Measurements from ENCODE around the gene SKOR1.

SKOR1 gene

GRCh38 chr15:67801926-67802914 lies 23.1 kb upstream of the SKOR1 start:
- TF ChIP-seq REST (IDR thresholded peaks at IDR 0.05; ENCODE audit: insufficient replicate concordance, low read depth) (no peak), POLR2AphosphoS5 (IDR thresholded peaks at IDR 0.05; ENCODE audit: low read depth) (no peak), GABPA (IDR thresholded peaks at IDR 0.05; ENCODE audit: low read depth) (no peak), SPI1 (IDR thresholded peaks at IDR 0.05; ENCODE audit: borderline replicate concordance, low read depth) (no peak), CTCF (IDR thresholded peaks at IDR 0.05; ENCODE audit: insufficient read depth, low read length) (no peak)
- Histone ChIP-seq H3K4me3 (replicated peaks; ENCODE audit: insufficient read depth, low read length) (no peak overlapping the region), H3K27ac (replicated peaks) (no peak overlapping the region), H3K27me3 (ENCODE audit: insufficient read depth, poor library complexity, severe bottlenecking) (no peaks in the 10 kb centered on the region)
- DNase-seq (ENCODE audit: low read depth in 1 of 2, low spot score in 1 of 2), result no peak

GRCh38 chr15:67803299-67803698 lies 22.0 kb upstream of the SKOR1 start:
- no peaks in the 10 kb centered on the region for H3K27me3 ChIP-seq (ENCODE audit: insufficient read depth, poor library complexity, severe bottlenecking)
- no peak for DNase-seq (ENCODE audit: low read depth in 1 of 2, low spot score in 1 of 2)
- TF ChIP-seq GABPA (IDR thresholded peaks at IDR 0.05; ENCODE audit: low read depth), result no peak
- no peak for TF ChIP-seq CTCF (IDR thresholded peaks at IDR 0.05; ENCODE audit: insufficient read depth, low read length)
- no peak for TF ChIP-seq SPI1 (IDR thresholded peaks at IDR 0.05; ENCODE audit: borderline replicate concordance, low read depth)
- TF ChIP-seq REST (IDR thresholded peaks at IDR 0.05; ENCODE audit: insufficient replicate concordance, low read depth), result no peak
- H3K4me3 ChIP-seq (replicated peaks; ENCODE audit: insufficient read depth, low read length), result no peak overlapping the region
- no peak overlapping the region for H3K27ac ChIP-seq (replicated peaks)

- no peak for DNase-seq (ENCODE audit: low read depth in 1 of 2, low spot score in 1 of 2)
- Histone ChIP-seq H3K4me3 (replicated peaks; ENCODE audit: insufficient read depth, low read length) (no peak overlapping the region), H3K27me3 (ENCODE audit: insufficient read depth, poor library complexity, severe bottlenecking) (no peaks in the 10 kb centered on the region), H3K27ac (replicated peaks) (no peak overlapping the region)
- TF ChIP-seq SPI1 (IDR thresholded peaks at IDR 0.05; ENCODE audit: borderline replicate concordance, low read depth) (no peak), POLR2AphosphoS5 (IDR thresholded peaks at IDR 0.05; ENCODE audit: low read depth) (no peak), REST (IDR thresholded peaks at IDR 0.05; ENCODE audit: insufficient replicate concordance, low read depth) (no peak), CTCF (IDR thresholded peaks at IDR 0.05; ENCODE audit: insufficient read depth, low read length) (no peak), GABPA (IDR thresholded peaks at IDR 0.05; ENCODE audit: low read depth) (no peak)
These were observed 21.1 kb upstream of the SKOR1 start for GRCh38 chr15:67803996-67804843.
